GM10266 (cell line): ENCODE data around the gene HIRA.

Source experiments
- DNase-seq: peaks from one replicate; pipeline ENCODE4 v3.0.0; 2012; ENCODE audit errors: extremely low spot score
- CTCF ChIP-seq: IDR thresholded peaks from 2 replicates; pipeline ENCODE4 v1.5.1; 2012; ENCODE audit warnings: mild to moderate bottlenecking, low read depth; ENCODE audit not compliant: control insufficient read depth, insufficient read depth; ENCODE audit errors: missing control alignments

Gene HIRA

GRCh38 chr22:19359554-19360299, 71.8 kb downstream of the HIRA start:
- DNase-seq, result no peak
- TF ChIP-seq CTCF, result no peak

DNA sequence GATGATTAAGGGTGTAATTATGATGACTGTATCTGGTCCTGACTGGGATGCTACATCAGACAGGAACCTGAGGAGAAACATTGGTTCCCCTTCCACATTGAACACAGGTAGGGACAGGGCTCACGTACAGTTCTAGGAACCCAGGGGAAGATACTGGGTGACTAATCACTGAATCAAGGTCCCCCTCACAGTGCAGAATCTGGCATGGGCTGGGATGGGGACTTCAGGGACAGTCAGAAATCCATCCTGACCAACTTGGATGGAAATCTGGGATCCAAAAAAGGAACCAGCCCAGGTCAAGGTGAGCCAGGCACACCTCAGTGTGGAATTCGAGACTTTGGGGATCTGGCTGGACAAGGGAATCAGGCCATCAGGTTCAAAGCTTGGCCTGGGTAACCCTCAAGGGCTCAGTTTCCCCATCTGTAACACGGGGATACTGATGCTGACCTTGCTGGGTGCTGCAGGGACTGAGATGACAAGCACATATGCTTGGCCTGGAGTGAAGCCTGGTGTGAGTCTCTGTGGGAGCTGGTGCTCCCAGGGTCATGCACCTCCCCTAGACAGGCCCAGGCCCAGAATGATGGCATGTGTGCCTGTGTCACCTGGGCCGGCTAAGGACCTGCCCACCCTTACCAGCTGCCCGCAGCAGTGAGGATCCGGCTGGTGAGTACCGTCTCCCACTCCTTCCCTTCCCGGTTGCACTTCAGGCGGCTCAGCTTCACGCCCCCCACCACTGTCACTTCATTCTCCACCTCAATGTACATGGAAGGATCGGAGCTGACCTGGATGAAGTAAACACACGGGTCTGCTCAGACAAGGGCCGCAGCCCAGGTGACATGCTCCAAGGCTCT, 72.6 kb downstream of the HIRA start:
- no peak for DNase-seq
- TF ChIP-seq CTCF, result no peak

- TF ChIP-seq CTCF, result no peak
- DNase-seq, result no peak
These were observed 73.3 kb downstream of the HIRA start for GRCh38 chr22:19358195-19358594.

DNA sequence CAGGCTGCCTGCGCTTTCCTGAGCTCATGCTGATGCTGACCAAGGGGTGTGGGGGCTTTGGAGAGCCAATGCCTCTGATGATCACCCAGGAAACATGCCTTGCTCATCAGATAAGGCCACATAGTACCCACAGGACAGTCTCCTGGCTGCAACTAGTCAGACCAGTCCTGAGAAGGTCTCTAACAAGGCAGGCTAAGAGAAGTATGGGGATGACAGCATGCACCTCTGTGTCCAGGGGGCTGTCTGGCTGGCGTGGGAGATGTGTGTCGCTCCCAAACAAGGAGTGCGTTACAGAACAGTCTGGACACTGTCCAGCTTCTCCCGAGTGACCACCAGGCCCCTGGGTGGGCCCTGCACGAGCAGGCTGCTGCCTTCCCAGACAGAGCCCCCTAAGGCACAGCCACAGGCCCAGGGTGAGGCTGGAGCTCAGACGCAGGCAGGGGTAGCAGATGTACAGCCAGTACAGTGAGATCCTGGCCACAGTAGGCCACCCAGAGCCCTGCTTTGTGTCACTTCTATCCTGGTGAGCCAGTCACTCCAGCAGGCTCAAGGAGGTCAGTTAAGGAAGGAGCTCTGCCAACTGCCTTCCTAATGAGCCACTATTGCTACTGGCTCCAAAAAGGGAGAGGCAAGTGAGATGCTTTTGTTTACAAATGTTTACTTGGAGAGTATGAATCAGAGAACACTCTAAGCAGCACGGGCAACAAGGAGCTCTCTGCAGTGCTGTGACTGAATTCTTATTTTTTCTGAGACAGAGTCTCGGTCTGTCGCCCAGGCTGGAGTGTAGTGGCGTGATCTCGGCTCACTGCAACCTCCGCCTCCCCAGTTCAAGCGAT, 74.0 kb downstream of the HIRA start:
- TF ChIP-seq CTCF, result no peak
- no peak for DNase-seq

GRCh38 chr22:19356708-19357269, 74.7 kb downstream of the HIRA start:
- DNase-seq, result no peak
- TF ChIP-seq CTCF, result no peak

DNA sequence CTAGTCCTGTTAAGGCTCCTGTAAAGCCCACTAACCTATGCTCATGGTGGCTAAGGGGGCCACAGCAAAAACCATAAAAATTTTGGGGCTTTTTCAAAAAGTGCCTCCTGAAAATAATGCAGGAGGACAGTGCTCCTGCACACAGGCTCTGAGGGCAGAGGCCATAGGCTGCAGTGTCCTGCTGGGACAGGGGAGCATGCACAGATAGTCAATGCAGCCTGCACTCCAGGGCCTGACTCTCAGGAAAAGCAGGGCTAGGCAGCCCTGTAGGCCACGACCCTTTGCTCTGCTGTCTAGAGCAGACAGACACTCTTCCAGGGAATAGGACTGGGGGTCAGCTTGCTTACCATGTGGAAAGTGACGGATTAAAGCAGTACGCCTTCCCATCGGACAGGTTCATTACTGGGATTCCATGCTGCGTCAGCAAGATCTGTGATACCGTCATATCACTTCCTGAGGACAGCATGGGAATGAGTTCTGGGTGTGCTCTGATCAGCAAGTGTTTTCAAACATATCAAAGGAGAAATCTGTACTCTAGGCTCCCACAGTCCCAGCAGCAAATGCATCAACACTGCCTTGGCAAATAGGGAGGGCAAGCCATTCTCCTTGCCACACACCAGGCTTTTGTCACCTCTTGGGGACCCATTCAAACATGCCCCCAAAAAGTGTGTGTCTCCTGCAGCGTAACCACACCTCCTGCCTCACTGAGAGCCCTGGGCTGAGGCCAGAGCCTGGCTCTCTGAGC, 75.9 kb downstream of the HIRA start:
- DNase-seq, result no peak
- TF ChIP-seq CTCF, result no peak
